H1 (cell line): ENCODE results near the gene PI4K2A. TPM values are rescaled to one million over a fixed set of nuclear protein-coding genes. Genes with fewer than 3 reads are reported as not detected.
A peak's percentile ranks its signal among the peaks of the same experiment; 100 is the strongest.

Source experiments
- CTCF ChIA-PET: fragments of 300-600 bp; sonication (Branson Sonifier 250); formaldehyde crosslinking; loops from one replicate; lab custom pipeline; 2021; ENCODE audit not compliant: partially characterized antibody; lab: Charles Lee
- POLR2A ChIA-PET: fragments of 300-600 bp; sonication (Branson Sonifier 250); formaldehyde crosslinking; loops from one replicate; lab custom pipeline; 2021; ENCODE audit warnings: inconsistent platforms; ENCODE audit not compliant: partially characterized antibody; lab: Charles Lee
- DNase-seq, 2 experiments: peaks; one replicate each; pipeline versions ENCODE4 v3.0.0 to v3.0.0-alpha.2; 2010 to 2022; ENCODE audit warnings: low spot score in 2 of 2, low read depth in 1 of 2, mixed read lengths in 1 of 2
- FAIRE-seq: peaks from 2 replicates; lab custom pipeline; 2011; peaks lifted over from hg19 to GRCh38; lab: Jason Lieb, UNC
- H2AFZ ChIP-seq: 2 replicates; pipeline ENCODE4 v1.8.1; 2012; ENCODE audit warnings: low read length, inconsistent platforms
- H2AK5ac ChIP-seq: 2 replicates; pipeline ENCODE4 v1.6.1; 2013; ENCODE audit warnings: low read depth, low read length
- H2BK120ac ChIP-seq: replicated peaks from 2 replicates; pipeline ENCODE3; 2013; ENCODE audit warnings: low read depth, low read length, inconsistent platforms
- H2BK12ac ChIP-seq: 2 replicates; pipeline ENCODE4 v1.6.1; 2013; ENCODE audit warnings: low read depth, low read length
- H2BK15ac ChIP-seq: 2 replicates; pipeline ENCODE4 v1.6.1; 2013; ENCODE audit warnings: low read length
- H2BK20ac ChIP-seq: 2 replicates; pipeline ENCODE4 v1.6.1; 2013; ENCODE audit warnings: low read length
- H2BK5ac ChIP-seq: 2 replicates; pipeline ENCODE4 v1.6.1; 2013; ENCODE audit warnings: low read depth, low read length
- H3K14ac ChIP-seq: 2 replicates; pipeline ENCODE4 v1.6.1; 2013; ENCODE audit warnings: inconsistent platforms; ENCODE audit not compliant: insufficient read length
- H3K18ac ChIP-seq: 2 replicates; pipeline ENCODE4 v1.6.1; 2013; ENCODE audit warnings: low read length; ENCODE audit errors: extremely low read depth
- H3K23ac ChIP-seq: 2 replicates; pipeline ENCODE4 v1.6.1; 2013; ENCODE audit warnings: inconsistent platforms; ENCODE audit not compliant: insufficient read length
- H3K23me2 ChIP-seq: 2 replicates; pipeline ENCODE4 v1.6.1; 2013; ENCODE audit warnings: low read depth, low read length
- H3K27ac ChIP-seq: 2 replicates; pipeline ENCODE4 v1.6.1; 2011; ENCODE audit warnings: low read depth, low read length, inconsistent platforms
- H3K27me3 ChIP-seq, 4 experiments: replicated peaks in 1 of 4; 1 replicate in 1 of 4; 2 replicates in 3 of 4; pipeline versions ENCODE4 v1.6.1 to v1.8.1; 2011 to 2013; ENCODE audit warnings: low read length in 3 of 4, mild to moderate bottlenecking in 3 of 4, inconsistent platforms in 2 of 4, mixed read lengths in 2 of 4, moderate library complexity in 1 of 4; ENCODE audit not compliant: control insufficient read depth in 3 of 4, insufficient read depth in 3 of 4; ENCODE audit errors: extremely low read depth in 1 of 4
- H3K36me3 ChIP-seq, 4 experiments: 2 replicates each; pipeline versions ENCODE4 v1.6.1 to v1.8.1; 2011 to 2013; ENCODE audit warnings: mild to moderate bottlenecking in 4 of 4, low read length in 3 of 4, moderate library complexity in 2 of 4, control low read depth in 1 of 4, inconsistent platforms in 1 of 4; ENCODE audit not compliant: insufficient read depth in 4 of 4, control insufficient read depth in 2 of 4
- H3K4ac ChIP-seq: replicated peaks from 2 replicates; pipeline ENCODE3; 2013; ENCODE audit warnings: low read length, low read depth, mixed read lengths, inconsistent platforms; ENCODE audit not compliant: insufficient read length
- H3K4me1 ChIP-seq, 4 experiments: replicated peaks in 1 of 4; 1 replicate in 1 of 4; 2 replicates in 3 of 4; pipeline versions ENCODE4 v1.6.1 to v1.8.1; 2011 to 2013; ENCODE audit warnings: low read length in 3 of 4, inconsistent platforms in 2 of 4, mixed read lengths in 1 of 4; ENCODE audit not compliant: insufficient read depth in 4 of 4, control insufficient read depth in 3 of 4
- H3K4me2 ChIP-seq, 2 experiments: 2 replicates each; pipeline versions ENCODE4 v1.6.1 to v1.8.1; 2011 to 2013; ENCODE audit warnings: low read depth in 2 of 2, low read length in 2 of 2, control low read depth in 1 of 2, inconsistent platforms in 1 of 2, mild to moderate bottlenecking in 1 of 2; ENCODE audit not compliant: insufficient read depth in 1 of 2
- H3K4me3 ChIP-seq, 4 experiments: fragments of 200-600, 300-600 bp in 1 of 4; sonication (generic), shearing (Covaris generic), sonication (Bioruptor Twin) in 1 of 4; 2 replicates each; pipeline versions ENCODE4 v1.5.1 to v1.8.1; 2011 to 2016; ENCODE audit warnings: low read length in 4 of 4, low read depth in 3 of 4, control low read depth in 2 of 4, inconsistent platforms in 2 of 4, mild to moderate bottlenecking in 2 of 4, mixed read lengths in 1 of 4, moderate library complexity in 1 of 4; ENCODE audit not compliant: insufficient read depth in 2 of 4; ENCODE audit errors: extremely low read depth in 1 of 4
- H3K56ac ChIP-seq: replicated peaks from 2 replicates; pipeline ENCODE3; 2013; ENCODE audit warnings: low read depth, mild to moderate bottlenecking, mixed read lengths, low read length, inconsistent platforms; ENCODE audit not compliant: insufficient read length
- H3K79me1 ChIP-seq: 2 replicates; pipeline ENCODE4 v1.6.1; 2013; ENCODE audit warnings: low read depth, low read length, control low read depth
- H3K79me2 ChIP-seq, 2 experiments: 2 replicates each; pipeline versions ENCODE4 v1.6.1 to v1.8.1; 2012 to 2013; ENCODE audit warnings: low read length in 2 of 2, mild to moderate bottlenecking in 2 of 2, inconsistent platforms in 1 of 2; ENCODE audit not compliant: insufficient read depth in 2 of 2, control insufficient read depth in 1 of 2
- H3K9ac ChIP-seq, 4 experiments: replicated peaks in 1 of 4; 1 replicate in 1 of 4; 2 replicates in 3 of 4; pipeline versions ENCODE4 v1.6.1 to v1.8.1; 2011 to 2013; ENCODE audit warnings: low read depth in 3 of 4, low read length in 3 of 4, control low read depth in 2 of 4, mild to moderate bottlenecking in 2 of 4, moderate library complexity in 2 of 4, inconsistent platforms in 1 of 4; ENCODE audit errors: extremely low read depth in 1 of 4
- H3K9me3 ChIP-seq, 2 experiments: 2 replicates each; pipeline versions ENCODE4 v1.6.1 to v1.8.1; 2012 to 2013; ENCODE audit warnings: mild to moderate bottlenecking in 2 of 2, moderate library complexity in 2 of 2, control low read depth in 1 of 2, inconsistent platforms in 1 of 2, low read depth in 1 of 2, low read length in 1 of 2, mixed read lengths in 1 of 2; ENCODE audit not compliant: insufficient read depth in 2 of 2
- H4K20me1 ChIP-seq, 2 experiments: replicated peaks in 1 of 2; 2 replicates each; pipeline versions ENCODE3 to v1.8.1; 2011 to 2013; ENCODE audit warnings: inconsistent platforms in 2 of 2, low read length in 2 of 2, mild to moderate bottlenecking in 1 of 2; ENCODE audit not compliant: insufficient read depth in 2 of 2, control insufficient read depth in 1 of 2
- H4K5ac ChIP-seq: 2 replicates; pipeline ENCODE4 v1.6.1; 2013; ENCODE audit warnings: low read length, low read depth, mixed read lengths, inconsistent platforms; ENCODE audit not compliant: insufficient read length
- H4K8ac ChIP-seq: 2 replicates; pipeline ENCODE4 v1.8.0; 2013; ENCODE audit warnings: mild to moderate bottlenecking, moderate library complexity, low read length, inconsistent platforms; ENCODE audit not compliant: insufficient read depth; ENCODE audit errors: extremely low read depth
- H4K91ac ChIP-seq: replicated peaks from 2 replicates; pipeline ENCODE3; 2013; ENCODE audit warnings: low read length, mixed read lengths, inconsistent platforms; ENCODE audit not compliant: insufficient read length
- SP2 ChIP-seq: IDR thresholded peaks from 2 replicates; pipeline ENCODE4 v1.6.1; 2012; ENCODE audit warnings: mild to moderate bottlenecking, low read length, inconsistent platforms
- WGBS, 2 experiments: shearing (Covaris generic) in 1 of 2; methylation state at CpG; one replicate each; pipeline versions ENCODE4 v1.1.6 to v1.1.7; 2013 to 2015; ENCODE audit warnings: low lambda C conversion rate in 2 of 2, mixed read lengths in 2 of 2, inconsistent platforms in 1 of 2, low coverage in 1 of 2, missing lambda C conversion rate in 1 of 2; ENCODE audit not compliant: insufficient replicate concordance in 2 of 2, insufficient coverage in 1 of 2, insufficient read length in 1 of 2; ENCODE audit errors: extremely low coverage in 1 of 2, missing lambda C conversion rate in 1 of 2; 5-methylcytosine and 5-hydroxymethylcytosine counted together
- polyA plus RNA-seq, 7 experiments: library from polyadenylated mRNA; depleted of rRNA in 3 of 7; stranded (reverse) in 5 of 7; unstranded in 2 of 7; fragments of >200 nt in 5 of 7; fragments of 200-250 nt in 2 of 7; gene quantifications; 1 replicate in 5 of 7; 2 replicates in 1 of 7; 4 replicates in 1 of 7; pipeline versions ENCODE4 v1.2.1 to v1.2.3, GENCODE V29; 2011 to 2013; ENCODE audit warnings: missing spikeins in 2 of 7, mixed read lengths in 2 of 7
- total RNA-seq: library from RNA; stranded (reverse); fragmentation: NEBNext Ultra II Directional; extraction: Animal tissue kit (Norgen Biotek cat#: 25700); gene quantifications from 2 replicates; pipeline ENCODE4 v1.2.1, GENCODE V29; 2021

The PI4K2A gene
- total and polyA plus RNA-seq, 2 of the 8 experiments (the other 6 are each of a cell fraction or from before 2014, with no cell fraction given), result 20.7 to 21.9 TPM

- H3K27ac ChIP-seq, result no peak overlapping the region
- H3K23me2 ChIP-seq, result no peaks in the 10 kb centered on the region
- no peak overlapping the region for H2BK20ac ChIP-seq
- no peak overlapping the region for H2BK120ac ChIP-seq
- no peak overlapping the region for H2BK15ac ChIP-seq
- H3K4ac ChIP-seq, result no peak overlapping the region
- H3K79me2 ChIP-seq, result no peaks in the 10 kb centered on the region
- no peak overlapping the region for H4K5ac ChIP-seq
- H3K56ac ChIP-seq, result no peak overlapping the region
- H3K4me3 ChIP-seq, result no peak overlapping the region
- 0 out of 2 replicates have a peak overlapping the region, but pooled peaks have one; percentile 11 for H2AK5ac ChIP-seq
- TF ChIP-seq SP2, result no peak
- FAIRE-seq (no peak), DNase-seq (no peak)
- H3K4me2 ChIP-seq, result no peak overlapping the region
- no peak overlapping the region for H3K14ac ChIP-seq
- H3K79me1 ChIP-seq, result no peaks in the 10 kb centered on the region
- no peaks in the 10 kb centered on the region for H3K36me3 ChIP-seq
- H2BK12ac ChIP-seq, result no peak overlapping the region
- H4K20me1 ChIP-seq, result no peaks in the 10 kb centered on the region
- H3K9ac ChIP-seq, result no peak overlapping the region
- ChIA-PET POLR2A (interaction anchor here (1.0 to 15.1 kb wide), 7 partner anchors 11 to 84 kb away, joined by 3 to 234 read pairs (median 5); partner anchors contain the start of genes AVPI1, MARVELD1, PI4K2A and ZFYVE27), CTCF (interaction anchor here (0.6 to 15.1 kb wide), 9 partner anchors 8 to 263 kb away, joined by 3 to 773 read pairs (median 4); partner anchors contain the start of gene MARVELD1)
- H3K4me1 ChIP-seq, result peaks cover 0 to 2% (median under 1%) of the 10 kb centered on the region in 4 experiments; a peak in 2 of 7 replicates
- no peak overlapping the region for H4K8ac ChIP-seq
- no peak overlapping the region for H2BK5ac ChIP-seq
- 81% methylated on average over 5 of the region's 5 CpGs; no CpG with 5 or more reads in 1 of the 2 experiments for WGBS, 2 experiments
- no peak overlapping the region for H3K18ac ChIP-seq
- H3K27me3 ChIP-seq, result no peaks in the 10 kb centered on the region
- no peaks in the 10 kb centered on the region for H3K9me3 ChIP-seq
- H3K23ac ChIP-seq, result no peak overlapping the region
- H4K91ac ChIP-seq, result no peak overlapping the region
- no peak overlapping the region for H2AFZ ChIP-seq
Observed at GRCh38 chr10:97724341-97724941, 84.0 kb downstream of the PI4K2A start.

Other genes with a start within 250 kb of the PI4K2A start
- gene RRP12, start 239.3 kb upstream of the PI4K2A start, total RNA-seq, result 65.8 and 71.9 TPM in 2 replicates
- gene RRP12, start 239.3 kb upstream of the PI4K2A start, polyA plus RNA-seq (2011; rRNA removed), result 21.0 and 33.1 TPM in 2 replicates
- gene PGAM1, start 214.5 kb upstream of the PI4K2A start, total RNA-seq, result 799 and 819 TPM in 2 replicates
- 791 and 833 TPM in 2 replicates for gene PGAM1, start 214.5 kb upstream of the PI4K2A start, polyA plus RNA-seq (2011; rRNA removed)
- gene EXOSC1, start 194.7 kb upstream of the PI4K2A start, total RNA-seq, result 52.1 and 53.6 TPM in 2 replicates
- 58.6 and 68.1 TPM in 2 replicates for gene EXOSC1, start 194.7 kb upstream of the PI4K2A start, polyA plus RNA-seq (2011; rRNA removed)
- gene ZDHHC16, start 194.5 kb upstream of the PI4K2A start, total RNA-seq, result 45.9 and 50.4 TPM in 2 replicates
- gene ZDHHC16, start 194.5 kb upstream of the PI4K2A start, polyA plus RNA-seq (2011; rRNA removed), result 108 and 127 TPM in 2 replicates
- gene MMS19, start 142.2 kb upstream of the PI4K2A start, total RNA-seq, result 128 and 130 TPM in 2 replicates
- 221 and 228 TPM in 2 replicates for gene MMS19, start 142.2 kb upstream of the PI4K2A start, polyA plus RNA-seq (2011; rRNA removed)
- gene UBTD1, start 141.7 kb upstream of the PI4K2A start, total RNA-seq, result 22.3 and 23.1 TPM in 2 replicates
- gene UBTD1, start 141.7 kb upstream of the PI4K2A start, polyA plus RNA-seq (2011; rRNA removed), result 36.2 and 48.8 TPM in 2 replicates
- gene ANKRD2, start 67.9 kb upstream of the PI4K2A start, total RNA-seq, result not detected in 2 replicates
- not detected in 2 replicates for gene ANKRD2, start 67.9 kb upstream of the PI4K2A start, polyA plus RNA-seq (2011; rRNA removed)
- gene HOGA1, start 56.3 kb upstream of the PI4K2A start, total RNA-seq, result 0.28 and 0.29 TPM in 2 replicates
- gene HOGA1, start 56.3 kb upstream of the PI4K2A start, polyA plus RNA-seq (2011; rRNA removed), result 0.57 and 1.00 TPM in 2 replicates
- not detected in 2 replicates for gene C10orf62, start 51.0 kb upstream of the PI4K2A start, total RNA-seq
- gene C10orf62, start 51.0 kb upstream of the PI4K2A start, polyA plus RNA-seq (2011; rRNA removed), result 0.05 TPM in 1 of 2 replicates, not detected in the other
- gene MORN4, start 7.2 kb upstream of the PI4K2A start, total RNA-seq, result 10.6 and 13.6 TPM in 2 replicates
- gene MORN4, start 7.2 kb upstream of the PI4K2A start, polyA plus RNA-seq (2011; rRNA removed), result 20.2 and 22.0 TPM in 2 replicates
- gene AVPI1, start 46.6 kb downstream of the PI4K2A start, total RNA-seq, result 7.8 and 9.0 TPM in 2 replicates
- 13.5 and 14.5 TPM in 2 replicates for gene AVPI1, start 46.6 kb downstream of the PI4K2A start, polyA plus RNA-seq (2011; rRNA removed)
- gene MARVELD1, start 73.1 kb downstream of the PI4K2A start, total RNA-seq, result 33.1 and 37.3 TPM in 2 replicates
- 28.1 and 38.0 TPM in 2 replicates for gene MARVELD1, start 73.1 kb downstream of the PI4K2A start, polyA plus RNA-seq (2011; rRNA removed)
- 19.8 and 22.7 TPM in 2 replicates for gene ZFYVE27, start 96.5 kb downstream of the PI4K2A start, total RNA-seq
- gene ZFYVE27, start 96.5 kb downstream of the PI4K2A start, polyA plus RNA-seq (2011; rRNA removed), result 16.6 and 20.9 TPM in 2 replicates
- gene SFRP5, start 131.3 kb downstream of the PI4K2A start, total RNA-seq, result 3.3 and 3.9 TPM in 2 replicates
- gene SFRP5, start 131.3 kb downstream of the PI4K2A start, polyA plus RNA-seq (2011; rRNA removed), result 5.9 and 8.6 TPM in 2 replicates
- gene GOLGA7B, start 209.2 kb downstream of the PI4K2A start, total RNA-seq, result 0.04 TPM in 1 of 2 replicates, not detected in the other
- gene GOLGA7B, start 209.2 kb downstream of the PI4K2A start, polyA plus RNA-seq (2011; rRNA removed), result 0.02 and 0.14 TPM in 2 replicates